Raji (cell line): ENCODE data around the gene NPIPB5.
"Not testable (repeated sequence)": the region's sequence is repeated elsewhere in the genome, so short reads cannot be mapped to it uniquely, and the experiment has no call there.

ENCODE experiments used
- POLR2A ChIP-seq: IDR thresholded peaks from 2 replicates; pipeline ENCODE4 v1.6.1; 2011; ENCODE audit warnings: low read depth, low read length, control low read depth; ENCODE audit not compliant: insufficient read depth

Gene NPIPB5

DNA sequence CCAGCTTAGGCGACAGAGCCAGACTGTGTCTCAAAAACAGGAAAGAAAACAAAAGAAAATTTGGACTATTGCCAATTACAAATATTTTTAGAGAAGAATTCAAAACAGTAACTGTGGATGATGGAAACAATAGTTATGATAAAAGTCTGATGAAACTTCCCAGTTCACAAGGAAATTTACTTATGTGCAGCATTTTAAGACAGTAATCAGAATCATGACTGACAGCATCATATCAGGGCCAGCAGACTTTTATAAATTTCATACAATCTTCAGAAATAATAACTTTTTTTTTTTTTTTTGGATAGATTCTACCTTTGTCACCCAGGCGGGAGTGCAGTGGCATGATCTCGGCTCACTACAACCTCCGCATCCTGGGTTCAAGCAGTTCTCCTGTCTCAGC lies at the start of gene NPIPB5:
Gene NPIPB5 (plus strand): TSS at position 301 of the 400 bp plus-strand sequence. CDS start 2,911 bp downstream, outside the sequence.
- not testable (repeated sequence) for TF ChIP-seq POLR2A
